Umbilical cord (tissue), 2 donors: Measurements from ENCODE around the gene SLC8A2. TPM values are rescaled to one million over a fixed set of nuclear protein-coding genes. Genes with fewer than 3 reads are reported as not detected.
"Not testable (repeated sequence)": the region's sequence is repeated elsewhere in the genome, so short reads cannot be mapped to it uniquely, and the experiment has no call there.

Experiments used
- DNase-seq: peaks from one replicate; pipeline ENCODE4 v3.0.0-alpha.2; 2015; ENCODE audit warnings: low spot score
- total RNA-seq: library from RNA; depleted of rRNA; stranded (reverse); fragments of >200 nt; gene quantifications from one replicate; pipeline ENCODE4 v1.2.3, GENCODE V29; 2014; ENCODE audit warnings: low replicate concordance; ENCODE audit not compliant: insufficient read depth

SLC8A2 gene
- total RNA-seq, 1 donor from 2014 or later: 4.8 TPM

DNA sequence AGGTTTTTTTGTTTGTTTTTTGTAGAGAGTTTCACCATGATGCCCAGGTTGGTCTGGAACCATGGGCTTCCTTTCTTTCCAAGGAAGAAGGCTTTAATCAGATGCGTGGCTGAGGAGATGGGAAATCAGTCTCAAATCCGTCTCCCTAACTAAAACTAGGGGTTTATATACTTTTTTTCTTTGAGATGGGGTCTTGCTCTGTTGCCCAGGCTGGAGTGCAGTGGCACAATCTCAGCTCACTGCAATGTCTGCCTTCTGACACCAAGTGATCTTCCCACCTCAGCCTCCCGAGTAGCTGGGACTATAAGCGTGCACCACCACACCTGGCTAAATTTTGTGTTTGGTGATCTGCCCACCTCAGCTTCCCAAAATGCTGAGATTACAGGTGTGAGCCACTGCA, 87.2 kb downstream of the SLC8A2 start:
- not testable (repeated sequence) for DNase-seq

DNA sequence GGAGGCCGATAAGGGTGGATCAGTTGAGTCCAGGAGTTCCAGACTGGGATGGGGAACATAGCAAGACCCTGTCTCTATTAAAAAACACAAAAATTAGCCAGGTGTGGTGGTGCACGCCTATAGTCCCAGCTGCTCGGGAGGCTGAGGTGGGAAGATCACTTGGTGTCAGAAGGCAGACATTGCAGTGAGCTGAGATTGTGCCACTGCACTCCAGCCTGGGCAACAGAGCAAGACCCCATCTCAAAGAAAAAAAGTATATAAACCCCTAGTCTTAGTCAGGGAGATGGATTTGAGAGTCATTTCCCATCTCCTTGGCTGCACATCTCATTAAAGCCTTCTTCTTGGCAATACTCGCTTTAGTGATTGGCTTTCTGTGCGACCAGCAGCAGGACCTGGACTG, 87.8 kb downstream of the SLC8A2 start:
- DNase-seq: not testable (repeated sequence)

DNA sequence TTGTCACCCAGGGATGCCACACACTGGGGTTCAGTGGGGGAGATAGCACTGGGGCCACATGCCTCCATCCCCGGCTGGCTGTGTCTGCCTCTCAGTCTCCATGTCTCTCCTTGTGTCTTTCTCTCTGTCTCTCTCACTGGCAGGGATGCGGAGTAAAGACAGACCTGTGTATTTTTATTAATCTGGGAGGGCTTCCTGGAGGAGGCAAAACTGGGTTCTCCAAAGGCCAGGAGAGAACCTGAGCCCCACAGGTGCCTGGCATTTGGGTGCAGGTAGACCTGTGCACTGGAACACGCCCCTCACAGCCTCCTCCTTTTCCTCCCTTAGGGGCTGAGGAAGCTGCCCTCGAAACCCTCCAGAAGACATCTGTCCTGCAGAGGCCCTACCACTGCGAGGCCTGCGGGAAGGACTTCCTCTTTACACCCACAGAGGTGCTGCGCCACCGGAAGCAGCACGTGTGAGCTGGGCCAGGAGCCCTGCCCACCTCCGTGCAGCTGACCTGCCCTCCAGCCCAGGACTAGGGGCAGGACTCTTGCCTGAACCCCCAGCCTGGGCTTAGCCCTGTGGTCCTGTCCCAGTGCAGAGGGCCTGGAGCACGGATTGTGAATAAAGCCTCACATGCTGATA, 89.9 kb downstream of the SLC8A2 start:
- DNase-seq: no peak

DNA sequence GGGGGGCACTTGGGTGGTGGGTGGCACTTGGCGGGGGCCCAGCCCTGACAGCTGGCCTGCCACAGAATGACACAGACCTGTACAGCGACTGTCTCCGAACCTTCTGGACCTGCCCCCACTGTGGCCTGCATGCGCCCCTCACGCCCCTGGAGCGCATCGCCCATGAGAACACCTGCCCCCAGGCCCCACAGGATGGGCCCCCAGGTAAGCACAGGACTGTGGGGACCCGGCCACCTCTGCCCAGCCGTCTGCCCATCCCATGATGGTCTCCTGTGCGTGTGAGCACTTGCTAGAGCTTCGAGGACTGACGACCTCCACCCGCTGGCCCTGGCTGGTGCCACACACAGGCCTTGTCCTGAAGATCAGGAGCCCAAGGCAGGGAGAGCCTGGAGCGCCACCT, 90.6 kb downstream of the SLC8A2 start:
- no peak for DNase-seq

DNA sequence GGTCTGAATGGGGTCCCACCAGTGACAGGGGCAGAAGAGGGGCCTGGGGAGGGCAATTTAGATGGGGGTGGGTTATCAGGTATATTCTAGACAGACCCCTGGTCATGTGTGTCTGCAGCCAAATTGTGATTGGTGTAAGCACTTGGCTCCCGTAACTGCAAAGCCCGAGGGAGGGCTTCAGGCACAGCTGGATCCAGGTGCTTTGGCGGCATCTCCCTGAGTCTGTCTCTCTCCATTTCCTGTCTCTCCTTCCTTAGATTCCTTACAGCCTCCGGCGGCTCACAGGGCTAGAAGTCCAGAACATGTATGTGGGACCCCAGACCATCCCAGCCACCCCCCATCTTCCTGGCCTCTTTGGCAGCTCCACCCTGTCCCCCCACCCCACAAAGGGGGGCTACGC, 91.1 kb downstream of the SLC8A2 start:
- no peak for DNase-seq

DNA sequence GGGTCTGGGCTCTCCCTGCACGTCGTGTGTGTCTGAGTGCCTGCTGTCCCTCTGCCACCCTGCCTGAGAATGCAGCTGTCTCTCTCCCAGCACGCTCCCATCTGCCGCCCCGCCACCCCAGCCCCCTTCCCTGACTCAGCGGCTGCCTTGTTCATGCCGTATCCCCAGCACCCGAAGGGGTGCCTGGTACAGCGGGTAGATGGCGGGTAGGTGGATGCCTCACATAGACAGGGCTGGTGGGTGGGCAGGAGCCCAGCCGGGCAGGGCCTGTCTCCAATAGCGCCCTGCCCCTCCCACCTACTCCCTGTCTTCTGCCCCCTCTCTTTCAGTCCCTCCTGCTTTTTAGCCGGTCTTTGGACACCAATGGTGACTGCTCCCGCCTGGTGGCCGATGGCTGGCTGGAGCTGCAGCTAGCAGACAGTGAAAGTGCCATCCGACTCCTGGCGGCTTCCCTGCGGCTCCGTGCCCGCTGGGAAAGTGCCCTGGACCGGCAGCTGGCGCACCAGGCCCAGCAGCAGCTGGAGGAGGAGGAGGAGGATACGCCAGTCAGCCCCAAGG, 92.2 kb downstream of the SLC8A2 start:
- no peak for DNase-seq

DNA sequence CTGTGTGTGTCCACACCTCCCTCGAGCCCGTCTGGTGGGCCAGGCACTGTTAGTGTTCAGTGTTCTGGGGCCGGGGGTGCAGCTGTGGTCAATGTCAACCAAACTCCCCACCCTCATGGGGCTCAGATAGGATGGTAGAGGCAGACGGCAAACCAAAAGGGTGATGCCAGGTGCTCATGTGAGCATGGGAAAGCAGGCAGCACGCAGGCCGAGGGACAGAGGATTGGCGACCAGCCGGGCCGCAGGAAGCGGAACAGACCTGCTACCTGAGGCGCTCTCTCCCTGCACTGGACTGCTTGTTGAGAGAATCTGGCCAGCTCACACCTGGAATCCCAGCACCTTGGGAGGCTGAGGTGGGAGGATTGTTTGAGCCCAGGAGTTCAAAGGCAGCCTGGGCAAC, 93.4 kb downstream of the SLC8A2 start:
- DNase-seq: no peak

Other genes starting within 250 kb of the SLC8A2 start
- 1.2 TPM for gene BBC3, start 240.7 kb downstream of the SLC8A2 start, total RNA-seq
- 4.6 TPM for gene CCDC9, start 215.4 kb downstream of the SLC8A2 start, total RNA-seq
- 1.2 TPM for gene INAFM1, start 197.0 kb downstream of the SLC8A2 start, total RNA-seq
- gene C5AR1, start 162.0 kb downstream of the SLC8A2 start, total RNA-seq: 2.6 TPM
- gene C5AR2, start 139.7 kb downstream of the SLC8A2 start, total RNA-seq: 5.5 TPM
- gene DHX34, start 122.6 kb downstream of the SLC8A2 start, total RNA-seq: 10.1 TPM
- gene MEIS3, start 52.4 kb downstream of the SLC8A2 start, total RNA-seq: 91.2 TPM
- 4.1 TPM for gene KPTN, start 12.3 kb upstream of the SLC8A2 start, total RNA-seq
- 22.4 TPM for gene NAPA, start 43.2 kb upstream of the SLC8A2 start, total RNA-seq
- gene ZNF541, start 101.3 kb upstream of the SLC8A2 start, total RNA-seq: not detected
- gene BICRA, start 137.2 kb upstream of the SLC8A2 start, total RNA-seq: 8.4 TPM
- gene EHD2, start 241.5 kb upstream of the SLC8A2 start, total RNA-seq: 65.5 TPM